ENCODE measurements around the gene SMAD2. TPM values are rescaled to one million over a fixed set of nuclear protein-coding genes. Genes with fewer than 3 reads are reported as not detected.
A peak's percentile ranks its signal among the peaks of the same experiment; 100 is the strongest.

The SMAD2 gene
- total and polyA plus RNA-seq, 12 donors, result 20.9 to 270 (median 140) TPM

DNA sequence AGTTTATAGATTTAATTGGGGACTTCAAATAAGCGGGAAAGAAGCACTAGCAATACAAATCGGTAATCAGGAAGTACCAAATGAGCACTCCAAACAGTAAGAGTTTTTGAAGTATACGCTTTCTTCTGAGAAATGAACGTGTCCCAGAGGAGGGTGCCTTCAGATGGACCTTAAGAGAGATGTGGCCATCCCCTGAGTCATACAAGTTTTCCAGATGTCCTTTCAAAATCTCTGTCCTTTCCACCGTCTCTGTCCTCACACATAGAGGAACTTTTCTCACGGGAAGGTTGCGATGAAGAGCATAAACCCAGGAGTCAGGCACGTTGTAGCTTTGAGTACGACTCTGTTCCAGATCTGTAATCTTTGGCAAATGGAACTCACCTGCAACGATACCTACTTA is 1.7 kb upstream of the SMAD2 start:
- Histone ChIP-seq H3K4me1 (replicated peaks in 1 of 2) (peaks cover 12 to 15% of the 10 kb centered on the region in 2 donors), H3K27me3 (no peaks in the 10 kb centered on the region), H3K9me3 (replicated peaks in 1 of 3) (no peaks in the 10 kb centered on the region), H3K4me3 (no peak overlapping the region), H3K27ac (peak overlapping the region in 1 of 5 donors; percentile 94), H3K36me3 (replicated peaks in 1 of 2) (no peaks in the 10 kb centered on the region)
- WGBS, 4 donors, result 88 to 91% (median 90%) methylated on average over 10 of the region's 10 CpGs
- no peak for TF ChIP-seq POLR2A (IDR thresholded peaks at IDR 0.05)
- TF ChIP-seq, protein P1, sequence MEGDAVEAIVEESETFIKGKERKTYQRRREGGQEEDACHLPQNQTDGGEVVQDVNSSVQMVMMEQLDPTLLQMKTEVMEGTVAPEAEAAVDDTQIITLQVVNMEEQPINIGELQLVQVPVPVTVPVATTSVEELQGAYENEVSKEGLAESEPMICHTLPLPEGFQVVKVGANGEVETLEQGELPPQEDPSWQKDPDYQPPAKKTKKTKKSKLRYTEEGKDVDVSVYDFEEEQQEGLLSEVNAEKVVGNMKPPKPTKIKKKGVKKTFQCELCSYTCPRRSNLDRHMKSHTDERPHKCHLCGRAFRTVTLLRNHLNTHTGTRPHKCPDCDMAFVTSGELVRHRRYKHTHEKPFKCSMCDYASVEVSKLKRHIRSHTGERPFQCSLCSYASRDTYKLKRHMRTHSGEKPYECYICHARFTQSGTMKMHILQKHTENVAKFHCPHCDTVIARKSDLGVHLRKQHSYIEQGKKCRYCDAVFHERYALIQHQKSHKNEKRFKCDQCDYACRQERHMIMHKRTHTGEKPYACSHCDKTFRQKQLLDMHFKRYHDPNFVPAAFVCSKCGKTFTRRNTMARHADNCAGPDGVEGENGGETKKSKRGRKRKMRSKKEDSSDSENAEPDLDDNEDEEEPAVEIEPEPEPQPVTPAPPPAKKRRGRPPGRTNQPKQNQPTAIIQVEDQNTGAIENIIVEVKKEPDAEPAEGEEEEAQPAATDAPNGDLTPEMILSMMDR (IDR thresholded peaks at IDR 0.05), result no peak
- DNase-seq, result no peak
- intact Hi-C loops (cut with DNase I), result no loop called here

DNA sequence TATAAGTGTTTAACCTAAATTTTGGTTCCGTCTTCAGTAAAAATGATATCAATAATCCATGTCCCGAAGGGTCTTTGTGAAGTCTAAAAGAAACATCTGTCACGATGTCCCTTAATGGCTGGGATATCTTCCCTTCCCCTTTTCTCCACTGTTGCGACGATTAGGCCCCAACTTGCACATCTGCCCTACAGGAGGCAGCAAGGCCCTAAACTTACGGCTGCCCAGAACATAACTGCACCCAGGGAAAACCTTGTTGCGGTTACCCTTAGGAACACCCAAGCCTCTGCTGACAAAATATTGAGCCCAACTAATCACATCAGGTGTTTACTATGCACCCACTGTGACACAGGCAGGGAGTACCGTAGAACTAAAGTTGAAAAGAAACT is 1.3 kb upstream of the SMAD2 start:
- H3K4me3 ChIP-seq, result peak overlapping the region; percentile 41 to 100 (median 66)
- H3K27ac ChIP-seq, result peak overlapping the region; percentile 87 to 100 (median 94)
- H3K27me3 ChIP-seq, result no peaks in the 10 kb centered on the region
- H3K4me1 ChIP-seq (replicated peaks in 1 of 2), result peaks cover 12 to 19% of the 10 kb centered on the region in 2 donors
- DNase-seq, result peak in 4 of 7 donors; percentile 19 to 62 (median 26)
- intact Hi-C loops (cut with DNase I), result no loop called here
- no peaks in the 10 kb centered on the region for H3K9me3 ChIP-seq (replicated peaks in 1 of 3)
- 53 to 73% (median 57%) methylated on average over 8 of the region's 8 CpGs for WGBS, 4 donors
- H3K36me3 ChIP-seq (replicated peaks in 1 of 2), result no peaks in the 10 kb centered on the region
- TF ChIP-seq, protein P1 (IDR thresholded peaks at IDR 0.05), result no peak
- TF ChIP-seq POLR2A (IDR thresholded peaks at IDR 0.05), result no peak

DNA sequence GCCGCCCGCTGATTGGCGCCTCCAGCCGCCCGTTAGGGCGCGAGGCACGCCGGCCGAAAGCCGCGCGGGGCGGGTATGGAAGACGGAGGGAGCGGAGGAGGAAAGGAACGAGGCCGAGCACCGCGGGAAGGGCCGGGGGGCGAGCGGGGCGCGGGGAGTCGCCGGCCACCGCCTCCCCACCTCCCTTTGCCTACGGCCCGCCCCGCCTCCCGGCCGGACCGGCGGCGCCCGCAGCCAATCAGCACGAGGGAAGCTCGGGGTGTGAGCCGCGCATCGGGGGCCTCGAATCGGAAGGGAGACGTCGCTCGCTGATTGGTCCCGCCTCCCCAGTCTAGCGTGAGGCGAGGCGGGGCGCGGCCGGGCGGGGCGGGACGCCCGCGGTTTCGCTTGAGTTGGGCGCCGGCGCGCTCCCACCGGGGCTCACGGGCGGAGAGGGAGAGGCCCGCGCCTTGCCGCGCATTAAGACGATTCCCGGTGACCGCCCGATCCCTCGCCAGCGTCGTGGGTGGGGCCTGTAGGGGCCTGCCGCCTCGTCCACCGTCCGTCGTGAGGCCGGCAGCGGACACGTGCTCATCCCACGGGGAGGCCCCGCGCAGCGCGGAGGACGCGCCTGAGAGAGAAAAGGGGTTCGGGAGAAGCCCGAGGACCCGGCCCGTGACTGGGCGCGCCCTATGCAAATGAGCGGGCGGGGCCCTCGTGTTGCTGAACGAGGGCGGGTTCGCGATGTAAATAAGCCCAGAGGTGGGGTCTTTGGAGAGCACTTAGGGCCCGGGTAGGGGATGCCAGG is 665 bp upstream of the SMAD2 start:
- Histone ChIP-seq H3K27ac (peak overlapping the region; percentile 87 to 100 (median 94)), H3K4me1 (replicated peaks in 1 of 2) (peaks cover 14 to 25% of the 10 kb centered on the region in 2 donors), H3K27me3 (no peaks in the 10 kb centered on the region), H3K9me3 (replicated peaks in 1 of 3) (no peaks in the 10 kb centered on the region), H3K4me3 (peak overlapping the region; percentile 41 to 100 (median 66)), H3K36me3 (replicated peaks in 1 of 2) (no peaks in the 10 kb centered on the region)
- 1 to 2% (median 1%) methylated on average over 16 to 107 of the region's 107 CpGs for WGBS, 4 donors
- TF ChIP-seq POLR2A (IDR thresholded peaks at IDR 0.05), result peak; percentile 73 to 83
- TF ChIP-seq, protein P1 (IDR thresholded peaks at IDR 0.05), result no peak
- DNase-seq, result peak; percentile 96 to 99 (median 98)
- intact Hi-C loops (cut with DNase I), result no loop called here

DNA sequence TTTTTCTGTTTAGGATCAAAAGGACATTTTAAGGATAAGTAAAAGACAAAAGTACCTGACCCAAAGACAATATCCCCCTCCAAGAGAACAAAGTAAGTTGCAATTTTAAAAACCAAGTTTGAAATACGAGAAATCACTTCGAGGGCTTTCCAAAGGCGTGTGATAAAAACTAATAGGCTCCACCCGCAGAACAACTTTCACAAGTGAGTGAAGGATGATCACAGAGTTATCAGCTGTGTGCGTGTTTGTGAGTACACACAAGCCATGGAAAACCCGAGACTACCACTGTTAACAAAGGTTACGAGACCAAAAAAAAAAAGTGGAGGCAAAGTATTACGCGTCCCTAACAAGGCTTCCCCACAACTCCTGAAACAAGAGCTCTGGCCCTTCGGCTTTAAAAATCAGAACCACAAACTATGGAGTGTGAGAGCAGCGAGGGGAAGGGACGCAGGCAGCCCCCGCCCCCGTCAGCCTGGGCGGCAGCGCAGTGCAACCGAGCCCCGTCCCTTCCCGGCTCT is 719 bp downstream of the SMAD2 start:
- H3K4me1 ChIP-seq (replicated peaks in 1 of 2), result peaks cover 22 to 37% of the 10 kb centered on the region in 2 donors
- no peaks in the 10 kb centered on the region for H3K27me3 ChIP-seq
- H3K27ac ChIP-seq, result peak overlapping the region; percentile 73 to 100 (median 94)
- H3K9me3 ChIP-seq (replicated peaks in 1 of 3), result no peaks in the 10 kb centered on the region
- peak overlapping the region; percentile 73 to 100 (median 84) for H3K4me3 ChIP-seq
- TF ChIP-seq POLR2A (IDR thresholded peaks at IDR 0.05), result no peak
- TF ChIP-seq, protein P1 (IDR thresholded peaks at IDR 0.05), result no peak
- H3K36me3 ChIP-seq (replicated peaks in 1 of 2), result no peaks in the 10 kb centered on the region
- DNase-seq, result peak in 3 of 7 donors; percentile 20 to 46 (median 39)
- 0 to 1% (median 1%) methylated on average over 10 to 19 of the region's 19 CpGs for WGBS, 4 donors
- intact Hi-C loops (cut with DNase I), result loop anchor here in 1 of 2 donors (10.0 kb wide), 1 partner anchor 55 kb away; no protein-coding TSS in a partner anchor

Measured in adrenal gland (tissue), 12 donors.